ENCODE measurements around the gene DCUN1D1.

DNA sequence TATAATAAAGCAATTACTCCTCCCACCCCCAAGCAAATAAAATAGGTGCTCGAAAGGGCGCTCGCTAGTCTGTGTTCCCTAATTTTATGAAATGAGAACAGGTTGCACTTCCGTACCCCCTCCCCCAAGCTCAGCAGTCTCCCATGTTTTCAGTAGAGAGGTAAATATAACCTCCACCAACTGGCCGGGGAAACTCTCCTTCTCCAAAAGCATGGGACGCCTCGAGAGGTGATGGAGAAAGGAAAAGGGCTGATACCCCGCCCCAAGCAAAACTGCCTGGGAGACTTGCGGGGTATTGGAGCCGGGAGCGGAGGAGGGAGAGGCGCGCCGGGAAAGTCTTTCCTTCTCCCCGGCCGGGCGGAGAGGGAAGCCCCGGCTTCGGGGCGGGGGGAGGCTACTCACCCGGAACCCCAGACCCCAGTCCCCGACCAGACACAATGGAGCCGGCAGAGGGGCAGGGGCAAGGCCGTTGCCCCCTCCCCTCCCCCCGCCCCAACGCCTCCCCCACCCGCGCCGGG, 605 bp downstream of the DCUN1D1 start:
- TF ChIP-seq, protein P1, sequence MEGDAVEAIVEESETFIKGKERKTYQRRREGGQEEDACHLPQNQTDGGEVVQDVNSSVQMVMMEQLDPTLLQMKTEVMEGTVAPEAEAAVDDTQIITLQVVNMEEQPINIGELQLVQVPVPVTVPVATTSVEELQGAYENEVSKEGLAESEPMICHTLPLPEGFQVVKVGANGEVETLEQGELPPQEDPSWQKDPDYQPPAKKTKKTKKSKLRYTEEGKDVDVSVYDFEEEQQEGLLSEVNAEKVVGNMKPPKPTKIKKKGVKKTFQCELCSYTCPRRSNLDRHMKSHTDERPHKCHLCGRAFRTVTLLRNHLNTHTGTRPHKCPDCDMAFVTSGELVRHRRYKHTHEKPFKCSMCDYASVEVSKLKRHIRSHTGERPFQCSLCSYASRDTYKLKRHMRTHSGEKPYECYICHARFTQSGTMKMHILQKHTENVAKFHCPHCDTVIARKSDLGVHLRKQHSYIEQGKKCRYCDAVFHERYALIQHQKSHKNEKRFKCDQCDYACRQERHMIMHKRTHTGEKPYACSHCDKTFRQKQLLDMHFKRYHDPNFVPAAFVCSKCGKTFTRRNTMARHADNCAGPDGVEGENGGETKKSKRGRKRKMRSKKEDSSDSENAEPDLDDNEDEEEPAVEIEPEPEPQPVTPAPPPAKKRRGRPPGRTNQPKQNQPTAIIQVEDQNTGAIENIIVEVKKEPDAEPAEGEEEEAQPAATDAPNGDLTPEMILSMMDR (IDR thresholded peaks at IDR 0.05; ENCODE audit: insufficient read depth, low read length), result no peak
- TF ChIP-seq POLR2AphosphoS5 (IDR thresholded peaks at IDR 0.05; ENCODE audit: low read depth), result no peak
- TF ChIP-seq, protein P2, sequence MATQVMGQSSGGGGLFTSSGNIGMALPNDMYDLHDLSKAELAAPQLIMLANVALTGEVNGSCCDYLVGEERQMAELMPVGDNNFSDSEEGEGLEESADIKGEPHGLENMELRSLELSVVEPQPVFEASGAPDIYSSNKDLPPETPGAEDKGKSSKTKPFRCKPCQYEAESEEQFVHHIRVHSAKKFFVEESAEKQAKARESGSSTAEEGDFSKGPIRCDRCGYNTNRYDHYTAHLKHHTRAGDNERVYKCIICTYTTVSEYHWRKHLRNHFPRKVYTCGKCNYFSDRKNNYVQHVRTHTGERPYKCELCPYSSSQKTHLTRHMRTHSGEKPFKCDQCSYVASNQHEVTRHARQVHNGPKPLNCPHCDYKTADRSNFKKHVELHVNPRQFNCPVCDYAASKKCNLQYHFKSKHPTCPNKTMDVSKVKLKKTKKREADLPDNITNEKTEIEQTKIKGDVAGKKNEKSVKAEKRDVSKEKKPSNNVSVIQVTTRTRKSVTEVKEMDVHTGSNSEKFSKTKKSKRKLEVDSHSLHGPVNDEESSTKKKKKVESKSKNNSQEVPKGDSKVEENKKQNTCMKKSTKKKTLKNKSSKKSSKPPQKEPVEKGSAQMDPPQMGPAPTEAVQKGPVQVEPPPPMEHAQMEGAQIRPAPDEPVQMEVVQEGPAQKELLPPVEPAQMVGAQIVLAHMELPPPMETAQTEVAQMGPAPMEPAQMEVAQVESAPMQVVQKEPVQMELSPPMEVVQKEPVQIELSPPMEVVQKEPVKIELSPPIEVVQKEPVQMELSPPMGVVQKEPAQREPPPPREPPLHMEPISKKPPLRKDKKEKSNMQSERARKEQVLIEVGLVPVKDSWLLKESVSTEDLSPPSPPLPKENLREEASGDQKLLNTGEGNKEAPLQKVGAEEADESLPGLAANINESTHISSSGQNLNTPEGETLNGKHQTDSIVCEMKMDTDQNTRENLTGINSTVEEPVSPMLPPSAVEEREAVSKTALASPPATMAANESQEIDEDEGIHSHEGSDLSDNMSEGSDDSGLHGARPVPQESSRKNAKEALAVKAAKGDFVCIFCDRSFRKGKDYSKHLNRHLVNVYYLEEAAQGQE (IDR thresholded peaks at IDR 0.05; ENCODE audit: insufficient replicate concordance, low read depth), result no peak
